Nephron (organoid): ENCODE measurements around the gene FLRT2.

Source experiments
- H3K27ac Mint-ChIP-seq, 3 experiments: 2 replicates each; pipeline ENCODE4 v1.8.0; 2020; ENCODE audit warnings: mixed read lengths in 3 of 3, mild to moderate bottlenecking in 2 of 3, moderate library complexity in 1 of 3
- H3K27me3 Mint-ChIP-seq: 2 replicates; pipeline ENCODE4 v1.8.0; 2021; ENCODE audit warnings: low read depth, mild to moderate bottlenecking, moderate library complexity, mixed read lengths
- H3K36me3 Mint-ChIP-seq: 2 replicates; pipeline ENCODE4 v1.8.0; 2020; ENCODE audit warnings: low read depth, mixed read lengths
- H3K4me1 Mint-ChIP-seq: 2 replicates; pipeline ENCODE4 v1.8.0; 2020; ENCODE audit warnings: mixed read lengths
- H3K4me3 Mint-ChIP-seq, 3 experiments: 2 replicates each; pipeline ENCODE4 v1.8.0; 2020; ENCODE audit warnings: mild to moderate bottlenecking in 3 of 3, mixed read lengths in 3 of 3, moderate library complexity in 2 of 3
- H3K9me3 Mint-ChIP-seq: 2 replicates; pipeline ENCODE4 v1.8.0; 2020; ENCODE audit warnings: mixed read lengths
- CTCF ChIP-seq, 3 experiments: fragments of 200-600 bp; sonication (generic); IDR thresholded peaks; one replicate each; pipeline ENCODE4 v1.5.0; 2021; ENCODE audit warnings: antibody characterized with exemption in 3 of 3; ENCODE audit not compliant: unreplicated experiment in 3 of 3

Gene FLRT2

GRCh38 chr14:85601246-85601645 is 71.3 kb downstream of the FLRT2 start:
- Mint-ChIP-seq H3K4me3 (no peak overlapping the region), H3K36me3 (peaks cover 74% of the 10 kb centered on the region), H3K27ac (peak overlapping the region; percentile 45 to 70 (median 56)), H3K9me3 (no peaks in the 10 kb centered on the region), H3K27me3 (no peaks in the 10 kb centered on the region), H3K4me1 (peaks cover 67% of the 10 kb centered on the region)
- no peak for TF ChIP-seq CTCF (IDR thresholded peaks at IDR 0.05; ENCODE audit: unreplicated experiment in 3 of 3)

GRCh38 chr14:85601690-85602089 is 71.7 kb downstream of the FLRT2 start:
- H3K36me3 Mint-ChIP-seq, result peaks cover 72% of the 10 kb centered on the region
- H3K27me3 Mint-ChIP-seq, result no peaks in the 10 kb centered on the region
- no peak for TF ChIP-seq CTCF (IDR thresholded peaks at IDR 0.05; ENCODE audit: unreplicated experiment in 3 of 3)
- peak overlapping the region in 1 of 3 experiments; percentile 70 for H3K27ac Mint-ChIP-seq
- peaks cover 66% of the 10 kb centered on the region for H3K4me1 Mint-ChIP-seq
- no peak overlapping the region for H3K4me3 Mint-ChIP-seq
- no peaks in the 10 kb centered on the region for H3K9me3 Mint-ChIP-seq

GRCh38 chr14:85602345-85602744 is 72.4 kb downstream of the FLRT2 start:
- Mint-ChIP-seq H3K9me3 (no peaks in the 10 kb centered on the region), H3K36me3 (peaks cover 73% of the 10 kb centered on the region), H3K27me3 (no peaks in the 10 kb centered on the region), H3K27ac (peak overlapping the region; percentile 33 to 81 (median 63)), H3K4me1 (peaks cover 66% of the 10 kb centered on the region), H3K4me3 (no peak overlapping the region)
- no peak for TF ChIP-seq CTCF (IDR thresholded peaks at IDR 0.05; ENCODE audit: unreplicated experiment in 3 of 3)

GRCh38 chr14:85604021-85604420 is 74.1 kb downstream of the FLRT2 start:
- no peaks in the 10 kb centered on the region for H3K27me3 Mint-ChIP-seq
- peaks cover 74% of the 10 kb centered on the region for H3K36me3 Mint-ChIP-seq
- peaks cover 63% of the 10 kb centered on the region for H3K4me1 Mint-ChIP-seq
- no peak overlapping the region for H3K4me3 Mint-ChIP-seq
- H3K9me3 Mint-ChIP-seq, result no peaks in the 10 kb centered on the region
- no peak for TF ChIP-seq CTCF (IDR thresholded peaks at IDR 0.05; ENCODE audit: unreplicated experiment in 3 of 3)
- peak overlapping the region; percentile 27 to 70 (median 33) for H3K27ac Mint-ChIP-seq

- Mint-ChIP-seq H3K36me3 (peaks cover 73% of the 10 kb centered on the region), H3K27me3 (no peaks in the 10 kb centered on the region), H3K27ac (peak overlapping the region; percentile 27 to 70 (median 33)), H3K9me3 (no peaks in the 10 kb centered on the region), H3K4me3 (no peak overlapping the region), H3K4me1 (peaks cover 57% of the 10 kb centered on the region)
- no peak for TF ChIP-seq CTCF (IDR thresholded peaks at IDR 0.05; ENCODE audit: unreplicated experiment in 3 of 3)
These were observed 74.8 kb downstream of the FLRT2 start for GRCh38 chr14:85604714-85605113.

- H3K4me1 Mint-ChIP-seq, result peaks cover 54% of the 10 kb centered on the region
- H3K27ac Mint-ChIP-seq, result peak overlapping the region; percentile 22 to 67 (median 54)
- TF ChIP-seq CTCF (IDR thresholded peaks at IDR 0.05; ENCODE audit: unreplicated experiment in 3 of 3), result no peak
- H3K27me3 Mint-ChIP-seq, result no peaks in the 10 kb centered on the region
- no peak overlapping the region for H3K4me3 Mint-ChIP-seq
- no peaks in the 10 kb centered on the region for H3K9me3 Mint-ChIP-seq
- peaks cover 72% of the 10 kb centered on the region for H3K36me3 Mint-ChIP-seq
These were observed 77.7 kb downstream of the FLRT2 start for GRCh38 chr14:85607651-85608081.
